GM12891 (cell line): ENCODE measurements around the gene ANO4.

Experiments
- POLR2A ChIP-seq: IDR thresholded peaks from 2 replicates; pipeline ENCODE4 v1.6.1; 2011; ENCODE audit warnings: low read depth, low read length, control low read depth
- POLR2AphosphoS5 ChIP-seq: IDR thresholded peaks from 2 replicates; pipeline ENCODE4 v1.6.1; 2011; ENCODE audit warnings: low read depth, low read length, control low read depth

GRCh38 chr12:101009274-101009673, 214.7 kb downstream of the ANO4 start:
- TF ChIP-seq POLR2A (no peak), POLR2AphosphoS5 (no peak)
